GM12891 (cell line): ENCODE results near the gene KCNIP1.

Experiments
- DNase-seq: peaks from one replicate; pipeline ENCODE4 v3.0.0; 2011; ENCODE audit warnings: low spot score; ENCODE audit not compliant: insufficient read length
- FAIRE-seq: peaks from 2 replicates; lab custom pipeline; 2011; peaks lifted over from hg19 to GRCh38; lab: Jason Lieb, UNC
- PAX5 ChIP-seq: IDR thresholded peaks from 2 replicates; pipeline ENCODE4 v1.6.1; 2011; ENCODE audit warnings: low read length, moderate library complexity, mild to moderate bottlenecking; ENCODE audit not compliant: insufficient read depth, severe bottlenecking
- POLR2A ChIP-seq: IDR thresholded peaks from 2 replicates; pipeline ENCODE4 v1.6.1; 2011; ENCODE audit warnings: low read depth, low read length, control low read depth
- POLR2AphosphoS5 ChIP-seq: IDR thresholded peaks from 2 replicates; pipeline ENCODE4 v1.6.1; 2011; ENCODE audit warnings: low read depth, low read length, control low read depth
- POU2F2 ChIP-seq: IDR thresholded peaks from 2 replicates; pipeline ENCODE4 v1.6.1; 2011; ENCODE audit warnings: low read depth, mild to moderate bottlenecking, control low read depth, low read length, moderate library complexity
- SPI1 ChIP-seq: IDR thresholded peaks from 2 replicates; pipeline ENCODE4 v1.6.1; 2011; ENCODE audit warnings: low read depth, low read length, control low read depth
- TAF1 ChIP-seq: IDR thresholded peaks from 2 replicates; pipeline ENCODE4 v1.6.1; 2011; ENCODE audit warnings: low read depth, low read length, control low read depth

KCNIP1 gene

DNA sequence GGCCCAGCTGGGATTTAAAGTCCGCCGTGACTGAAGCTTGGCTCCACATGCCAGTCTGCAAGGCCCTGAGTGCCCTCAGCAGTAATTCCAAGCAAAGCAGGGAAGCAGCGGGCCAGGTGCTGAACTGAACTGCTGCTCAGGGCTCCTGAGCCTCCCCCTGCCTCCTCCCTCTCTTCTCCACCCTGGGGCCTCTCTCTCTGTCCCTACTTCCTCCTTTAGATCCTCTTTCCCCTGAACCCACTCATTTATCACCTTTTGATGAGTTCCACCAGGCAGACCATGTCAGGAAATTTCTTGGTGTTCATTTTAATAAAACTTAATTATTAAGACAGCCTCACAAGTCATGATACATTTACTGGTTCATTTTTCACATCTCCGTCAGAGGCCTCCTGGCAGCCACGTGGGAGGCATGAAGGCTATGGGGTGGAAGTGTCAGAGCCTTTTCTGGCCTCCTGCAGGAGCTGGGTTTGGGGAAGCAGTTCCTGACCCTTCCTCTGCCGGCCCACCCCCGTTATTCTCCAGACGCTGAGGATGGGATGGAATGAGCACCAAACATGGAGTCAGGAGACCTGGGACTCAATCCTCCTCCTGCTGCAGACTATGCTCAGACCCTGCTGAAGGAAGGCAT is 32.2 kb upstream of the KCNIP1 start:
- DNase-seq (no peak), FAIRE-seq (no peak)
- TF ChIP-seq POLR2AphosphoS5 (no peak), POLR2A (no peak), POU2F2 (no peak), TAF1 (no peak), PAX5 (no peak), SPI1 (no peak)

DNA sequence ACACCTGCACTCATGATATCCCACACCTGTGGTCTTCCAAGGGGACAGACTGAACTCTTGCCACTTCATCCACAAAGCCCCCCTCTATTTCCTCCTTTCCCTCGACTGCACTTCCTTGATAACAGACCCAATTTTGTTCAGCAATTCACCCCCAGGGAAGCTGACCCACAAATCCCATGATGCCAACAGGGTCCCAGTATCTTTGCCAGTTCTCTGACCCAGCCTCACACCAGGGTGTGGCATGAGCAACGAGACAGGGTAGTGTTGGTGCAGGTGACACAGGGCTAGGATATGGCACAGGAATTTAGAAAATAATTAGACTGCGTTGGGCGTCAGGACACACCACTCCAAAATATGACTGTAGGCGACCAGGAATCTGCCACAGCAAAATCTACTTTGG is 30.2 kb upstream of the KCNIP1 start:
- DNase-seq, result no peak
- TF ChIP-seq POLR2AphosphoS5 (no peak), PAX5 (no peak), POLR2A (no peak), POU2F2 (no peak), SPI1 (no peak), TAF1 (no peak)
- FAIRE-seq, result no peak

DNA sequence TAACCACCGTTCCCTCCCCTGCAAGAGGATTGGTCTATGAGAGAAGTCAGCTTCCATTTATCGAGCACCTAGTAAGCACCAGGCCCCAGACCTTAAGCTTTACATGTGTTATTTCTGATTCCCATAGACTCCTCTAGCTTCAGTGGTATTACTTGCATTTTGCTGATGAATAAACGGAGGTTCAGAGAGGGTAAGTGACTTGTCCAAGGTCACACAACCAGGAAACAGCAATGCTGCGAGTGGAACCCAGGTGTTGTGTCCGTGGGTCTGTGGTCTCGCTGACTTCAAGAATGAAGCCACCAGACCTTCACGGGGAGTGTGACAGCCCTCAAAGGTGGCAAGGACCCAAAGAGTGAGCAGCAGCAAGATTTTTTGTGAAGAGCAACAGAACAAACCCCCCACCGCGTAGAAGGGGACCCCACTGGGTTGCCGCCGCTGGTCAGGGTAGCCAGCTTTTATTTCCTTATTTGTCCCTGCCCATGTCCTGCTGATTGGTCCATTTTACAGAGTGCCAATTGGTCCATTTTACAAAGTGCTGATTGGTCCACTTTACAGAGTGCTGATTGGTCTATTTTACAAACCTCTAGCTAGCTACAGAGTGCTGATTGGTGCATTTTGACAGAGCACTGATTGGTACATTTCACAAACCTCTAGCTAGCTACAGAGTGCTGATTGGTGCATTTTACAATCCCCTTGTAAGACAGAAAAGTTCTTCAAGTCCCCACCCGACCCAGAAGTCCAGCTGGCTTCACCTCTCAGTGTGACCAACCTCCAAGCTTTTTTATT is 29.1 kb upstream of the KCNIP1 start:
- no peak for FAIRE-seq
- no peak for TF ChIP-seq POLR2AphosphoS5
- TF ChIP-seq POLR2A, result no peak
- no peak for TF ChIP-seq PAX5
- TF ChIP-seq TAF1, result no peak
- TF ChIP-seq POU2F2, result no peak
- no peak for TF ChIP-seq SPI1
- no peak for DNase-seq

DNA sequence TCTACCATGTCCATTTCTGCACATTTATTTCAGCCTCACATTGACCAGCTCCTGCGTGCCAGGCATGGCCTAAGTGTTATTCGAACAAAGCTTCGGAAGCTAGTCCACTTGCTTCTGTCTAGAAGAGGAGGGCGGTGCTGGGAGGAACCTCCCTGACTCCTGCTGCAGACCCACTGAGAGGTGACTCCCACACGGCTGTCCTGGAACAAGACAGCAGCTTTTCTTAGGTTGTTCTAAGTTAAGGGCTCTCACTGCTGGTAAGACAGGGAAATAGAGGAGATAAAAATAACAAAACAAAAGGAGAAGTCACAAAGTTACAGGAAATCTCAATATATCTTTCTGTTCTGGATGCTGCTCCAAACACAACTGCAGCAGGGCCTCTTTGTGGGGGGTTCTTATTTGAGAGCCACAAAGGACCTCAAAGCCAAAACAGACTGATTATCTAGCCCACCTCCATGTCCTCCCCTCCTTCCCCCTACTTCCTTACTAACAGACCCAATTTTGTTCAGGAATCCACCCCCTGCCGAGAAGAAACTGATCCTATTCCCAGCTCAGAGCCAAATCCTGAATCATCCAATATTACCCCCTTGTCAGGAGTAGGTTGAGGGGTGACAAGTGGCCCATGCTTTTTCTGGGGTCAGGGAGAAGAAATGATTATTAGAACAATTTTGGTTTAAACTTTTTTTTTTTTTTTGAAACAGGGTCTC is 28.4 kb upstream of the KCNIP1 start:
- TF ChIP-seq SPI1 (no peak), TAF1 (no peak), PAX5 (no peak), POU2F2 (no peak), POLR2A (no peak), POLR2AphosphoS5 (no peak)
- FAIRE-seq, result no peak
- no peak for DNase-seq

DNA sequence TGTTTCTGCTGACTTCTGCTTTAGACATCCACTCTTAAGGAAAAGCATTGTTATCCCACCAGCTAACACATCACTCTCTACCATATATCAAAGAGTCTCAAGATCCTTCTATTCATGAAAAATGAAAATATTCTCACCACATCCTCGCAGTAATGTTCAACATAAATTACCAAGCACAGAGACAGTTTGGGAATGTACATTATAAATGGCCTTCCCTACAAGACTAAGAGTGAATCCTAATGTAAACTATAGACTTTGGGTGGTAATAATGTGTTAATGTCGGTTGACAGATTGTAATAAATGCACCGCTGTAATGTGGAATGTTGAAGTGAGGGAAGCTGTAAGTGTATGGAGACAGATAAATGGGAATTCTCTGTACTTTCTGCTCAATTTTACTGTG is 27.1 kb upstream of the KCNIP1 start:
- no peak for TF ChIP-seq PAX5
- TF ChIP-seq POU2F2, result no peak
- no peak for TF ChIP-seq POLR2A
- no peak for TF ChIP-seq POLR2AphosphoS5
- DNase-seq (no peak), FAIRE-seq (no peak)

DNA sequence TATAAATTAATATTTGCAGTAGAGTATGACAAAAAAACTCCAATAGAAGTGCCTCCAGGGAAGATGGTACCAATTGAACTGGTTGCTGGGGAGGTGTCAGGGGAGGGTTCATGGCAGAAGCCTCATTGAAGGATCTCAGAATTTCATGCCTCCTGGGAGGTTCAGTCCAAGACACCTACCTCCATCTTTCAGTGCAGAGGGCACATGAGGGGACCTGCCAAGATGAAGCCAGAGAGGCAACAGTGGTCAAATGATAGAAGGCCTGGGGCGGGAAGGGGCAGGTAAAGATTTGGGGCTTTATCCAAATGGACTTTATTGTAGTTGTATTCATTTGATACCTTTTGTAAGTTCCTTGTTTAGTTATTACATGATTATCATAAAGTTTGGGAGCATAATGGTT is 25.9 kb upstream of the KCNIP1 start:
- TF ChIP-seq SPI1, result no peak
- no peak for TF ChIP-seq POLR2A
- TF ChIP-seq POU2F2, result no peak
- FAIRE-seq (no peak), DNase-seq (no peak)

DNA sequence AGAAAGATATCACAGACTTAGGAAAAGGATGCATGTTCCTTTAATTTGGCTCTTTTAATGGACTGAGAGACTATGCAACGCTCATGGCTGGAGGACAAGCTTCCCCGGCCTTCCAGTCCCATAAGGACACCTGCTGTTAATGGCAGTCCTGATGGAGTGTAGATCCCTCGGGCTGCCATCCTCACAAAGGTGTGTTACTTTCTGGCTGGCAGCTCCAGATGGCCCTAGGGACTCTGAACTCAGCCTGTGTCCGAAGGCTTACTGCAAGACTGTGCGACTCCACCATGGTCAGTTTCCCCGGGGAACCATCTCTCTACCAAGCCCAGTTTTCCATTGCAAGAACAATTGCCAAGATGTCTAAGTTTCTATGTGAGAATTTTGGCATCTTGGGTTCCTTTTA is 25.5 kb upstream of the KCNIP1 start:
- DNase-seq, result no peak
- no peak for FAIRE-seq
- TF ChIP-seq POU2F2 (no peak), POLR2A (no peak), PAX5 (no peak), SPI1 (no peak), TAF1 (no peak), POLR2AphosphoS5 (no peak)

DNA sequence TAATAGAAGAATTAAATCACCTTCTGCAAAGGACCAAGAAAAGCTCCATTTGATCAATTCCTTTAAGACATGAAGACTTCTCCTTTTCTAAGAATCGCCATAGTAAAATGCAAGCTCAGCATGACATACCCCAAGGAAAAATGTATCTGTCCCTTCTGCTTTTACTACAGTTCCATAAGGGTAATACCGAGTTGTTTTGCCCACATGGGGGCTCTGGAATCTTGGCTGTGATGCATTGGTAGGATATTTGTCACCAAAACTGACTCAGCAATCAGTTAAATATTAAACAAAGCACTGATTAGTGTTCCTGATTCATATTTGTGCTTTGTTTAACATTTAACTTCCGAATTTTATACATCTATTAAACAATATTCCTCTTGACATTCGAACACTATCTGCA is 24.3 kb upstream of the KCNIP1 start:
- TF ChIP-seq PAX5 (no peak), TAF1 (no peak), SPI1 (no peak), POLR2A (no peak), POLR2AphosphoS5 (no peak), POU2F2 (no peak)
- no peak for DNase-seq
- FAIRE-seq, result no peak

DNA sequence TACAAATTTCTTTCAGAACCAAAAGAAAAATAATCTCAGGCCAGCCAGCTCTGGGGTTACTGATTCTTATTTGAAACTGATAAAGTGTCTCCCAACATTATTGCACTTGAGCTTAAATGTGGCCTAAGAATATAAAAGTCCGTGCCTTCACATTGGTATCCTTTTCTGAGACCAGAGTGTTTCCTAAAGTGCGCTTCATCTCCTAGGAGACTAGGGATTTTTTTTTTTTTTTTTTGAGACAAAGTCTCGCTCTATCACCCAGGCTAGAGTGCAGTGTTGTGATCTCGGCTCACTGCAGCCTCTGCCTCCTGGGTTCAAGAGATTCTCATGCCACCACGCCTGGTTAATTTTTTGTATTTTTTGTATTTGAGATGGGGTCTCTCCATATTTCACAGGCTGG is 23.6 kb upstream of the KCNIP1 start:
- TF ChIP-seq SPI1 (no peak), POLR2AphosphoS5 (no peak), POU2F2 (no peak), PAX5 (no peak), TAF1 (no peak), POLR2A (no peak)
- no peak for DNase-seq
- FAIRE-seq, result no peak

DNA sequence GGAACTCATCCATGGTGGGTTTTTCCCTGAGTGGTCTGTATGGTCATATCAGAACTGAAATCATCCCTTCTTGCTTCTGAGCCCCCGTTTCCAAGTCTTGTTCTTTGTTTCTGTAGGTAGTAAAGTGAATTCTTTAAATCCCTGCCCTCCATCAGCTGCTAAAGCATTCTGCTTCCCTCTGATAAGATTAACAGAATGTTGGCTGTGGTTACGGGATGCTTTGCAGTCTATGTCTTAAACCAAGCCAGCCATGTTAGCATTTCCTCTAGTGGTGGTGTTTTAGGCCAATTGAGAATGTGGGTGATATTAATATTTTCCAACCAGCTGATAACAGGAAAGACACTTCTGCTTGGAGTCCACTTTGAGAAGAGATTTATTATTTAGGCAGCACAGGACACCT is 22.0 kb upstream of the KCNIP1 start:
- TF ChIP-seq SPI1 (no peak), POU2F2 (no peak), POLR2A (no peak), POLR2AphosphoS5 (no peak), TAF1 (no peak)
- no peak for FAIRE-seq
- DNase-seq, result no peak
